Lower leg skin (tissue), 3 donors: ENCODE measurements around the gene C5AR1.

Experiments used
- POLR2A ChIP-seq, 2 donors: fragments of 450-650 bp; IDR thresholded peaks; one replicate each; pipeline ENCODE4 v1.6.1; 2016 to 2017; ENCODE audit warnings: antibody characterized with exemption in 2 of 2, mild to moderate bottlenecking in 1 of 2, moderate library complexity in 1 of 2
- TF ChIP-seq, protein P1 (sequence below), 3 donors: fragments of 450-650 bp; IDR thresholded peaks; one replicate each; pipeline ENCODE4 v1.5.1; 2016; ENCODE audit warnings: antibody characterized with exemption in 3 of 3, mild to moderate bottlenecking in 3 of 3, moderate library complexity in 2 of 3

DNA sequence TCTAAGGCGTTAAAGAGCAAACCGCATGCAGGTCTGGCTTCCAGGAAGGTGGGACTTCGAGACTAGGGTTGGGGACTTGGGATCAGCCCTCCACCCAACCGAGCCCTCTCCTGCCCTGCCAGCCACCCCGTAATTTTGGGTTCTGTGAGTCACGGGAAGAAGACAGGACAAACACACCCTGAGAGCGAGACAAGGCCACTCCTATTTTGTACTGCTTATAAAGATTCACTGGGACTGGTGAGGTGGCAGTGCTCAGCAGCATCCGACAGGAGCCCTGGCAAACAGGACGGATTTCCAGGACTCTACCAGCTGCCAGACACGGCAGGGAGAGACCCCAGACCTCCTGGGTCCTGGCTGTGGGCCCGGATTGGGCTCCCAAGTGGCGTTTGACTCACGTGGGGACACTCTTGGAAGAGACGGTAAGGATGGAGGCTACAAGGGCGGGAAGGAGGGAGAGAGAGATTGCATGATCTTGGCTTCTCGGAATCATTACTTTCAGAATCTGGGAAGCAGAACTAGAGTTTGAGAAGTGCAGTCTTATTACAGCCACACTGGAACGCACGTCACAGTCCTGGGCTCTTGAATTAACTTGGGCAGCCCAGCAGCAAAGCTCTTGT, 22.4 kb downstream of the C5AR1 start, which contains the start of gene C5AR2:
- TF ChIP-seq, protein P1, sequence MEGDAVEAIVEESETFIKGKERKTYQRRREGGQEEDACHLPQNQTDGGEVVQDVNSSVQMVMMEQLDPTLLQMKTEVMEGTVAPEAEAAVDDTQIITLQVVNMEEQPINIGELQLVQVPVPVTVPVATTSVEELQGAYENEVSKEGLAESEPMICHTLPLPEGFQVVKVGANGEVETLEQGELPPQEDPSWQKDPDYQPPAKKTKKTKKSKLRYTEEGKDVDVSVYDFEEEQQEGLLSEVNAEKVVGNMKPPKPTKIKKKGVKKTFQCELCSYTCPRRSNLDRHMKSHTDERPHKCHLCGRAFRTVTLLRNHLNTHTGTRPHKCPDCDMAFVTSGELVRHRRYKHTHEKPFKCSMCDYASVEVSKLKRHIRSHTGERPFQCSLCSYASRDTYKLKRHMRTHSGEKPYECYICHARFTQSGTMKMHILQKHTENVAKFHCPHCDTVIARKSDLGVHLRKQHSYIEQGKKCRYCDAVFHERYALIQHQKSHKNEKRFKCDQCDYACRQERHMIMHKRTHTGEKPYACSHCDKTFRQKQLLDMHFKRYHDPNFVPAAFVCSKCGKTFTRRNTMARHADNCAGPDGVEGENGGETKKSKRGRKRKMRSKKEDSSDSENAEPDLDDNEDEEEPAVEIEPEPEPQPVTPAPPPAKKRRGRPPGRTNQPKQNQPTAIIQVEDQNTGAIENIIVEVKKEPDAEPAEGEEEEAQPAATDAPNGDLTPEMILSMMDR (IDR thresholded peaks at IDR 0.05), result no peak
- TF ChIP-seq POLR2A (IDR thresholded peaks at IDR 0.05), result no peak
